Measurements from ENCODE around the gene TBC1D25.

GRCh38 chrX:48598614-48599013 is 59.1 kb downstream of the TBC1D25 start:
- TF ChIP-seq, protein P1, sequence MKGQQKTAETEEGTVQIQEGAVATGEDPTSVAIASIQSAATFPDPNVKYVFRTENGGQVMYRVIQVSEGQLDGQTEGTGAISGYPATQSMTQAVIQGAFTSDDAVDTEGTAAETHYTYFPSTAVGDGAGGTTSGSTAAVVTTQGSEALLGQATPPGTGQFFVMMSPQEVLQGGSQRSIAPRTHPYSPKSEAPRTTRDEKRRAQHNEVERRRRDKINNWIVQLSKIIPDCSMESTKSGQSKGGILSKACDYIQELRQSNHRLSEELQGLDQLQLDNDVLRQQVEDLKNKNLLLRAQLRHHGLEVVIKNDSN (IDR thresholded peaks at IDR 0.05): no peak
- TF ChIP-seq TAF1 (IDR thresholded peaks at IDR 0.05; ENCODE audit: low read depth) (no peak), NFIC (IDR thresholded peaks at IDR 0.05) (no peak), EP300 (IDR thresholded peaks at IDR 0.05; ENCODE audit: borderline replicate concordance) (no peak), CEBPB (IDR thresholded peaks at IDR 0.05) (no peak), TCF12 (IDR thresholded peaks at IDR 0.05; ENCODE audit: low read depth) (no peak), EGR1 (IDR thresholded peaks at IDR 0.05) (no peak), MAX (IDR thresholded peaks at IDR 0.05) (no peak), CREB1 (IDR thresholded peaks at IDR 0.05; ENCODE audit: low read depth) (no peak), RAD21 (IDR thresholded peaks at IDR 0.05; ENCODE audit: low read depth) (no peak), FOXM1 (IDR thresholded peaks at IDR 0.05; ENCODE audit: borderline replicate concordance, low read depth) (no peak)
- TF ChIP-seq, protein P2, sequence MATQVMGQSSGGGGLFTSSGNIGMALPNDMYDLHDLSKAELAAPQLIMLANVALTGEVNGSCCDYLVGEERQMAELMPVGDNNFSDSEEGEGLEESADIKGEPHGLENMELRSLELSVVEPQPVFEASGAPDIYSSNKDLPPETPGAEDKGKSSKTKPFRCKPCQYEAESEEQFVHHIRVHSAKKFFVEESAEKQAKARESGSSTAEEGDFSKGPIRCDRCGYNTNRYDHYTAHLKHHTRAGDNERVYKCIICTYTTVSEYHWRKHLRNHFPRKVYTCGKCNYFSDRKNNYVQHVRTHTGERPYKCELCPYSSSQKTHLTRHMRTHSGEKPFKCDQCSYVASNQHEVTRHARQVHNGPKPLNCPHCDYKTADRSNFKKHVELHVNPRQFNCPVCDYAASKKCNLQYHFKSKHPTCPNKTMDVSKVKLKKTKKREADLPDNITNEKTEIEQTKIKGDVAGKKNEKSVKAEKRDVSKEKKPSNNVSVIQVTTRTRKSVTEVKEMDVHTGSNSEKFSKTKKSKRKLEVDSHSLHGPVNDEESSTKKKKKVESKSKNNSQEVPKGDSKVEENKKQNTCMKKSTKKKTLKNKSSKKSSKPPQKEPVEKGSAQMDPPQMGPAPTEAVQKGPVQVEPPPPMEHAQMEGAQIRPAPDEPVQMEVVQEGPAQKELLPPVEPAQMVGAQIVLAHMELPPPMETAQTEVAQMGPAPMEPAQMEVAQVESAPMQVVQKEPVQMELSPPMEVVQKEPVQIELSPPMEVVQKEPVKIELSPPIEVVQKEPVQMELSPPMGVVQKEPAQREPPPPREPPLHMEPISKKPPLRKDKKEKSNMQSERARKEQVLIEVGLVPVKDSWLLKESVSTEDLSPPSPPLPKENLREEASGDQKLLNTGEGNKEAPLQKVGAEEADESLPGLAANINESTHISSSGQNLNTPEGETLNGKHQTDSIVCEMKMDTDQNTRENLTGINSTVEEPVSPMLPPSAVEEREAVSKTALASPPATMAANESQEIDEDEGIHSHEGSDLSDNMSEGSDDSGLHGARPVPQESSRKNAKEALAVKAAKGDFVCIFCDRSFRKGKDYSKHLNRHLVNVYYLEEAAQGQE (IDR thresholded peaks at IDR 0.05; ENCODE audit: low read depth): no peak
